Activated CD4-positive, alpha-beta T cell treated with anti-CD3 and anti-CD28 coated beads, Interleukin-2, amount 50 U/mL, for 48 hours (primary cell): ENCODE data around the gene CASP3.

ENCODE experiments used
- DNase-seq, 2 experiments: peaks; one replicate each; pipeline ENCODE4 v3.0.0-alpha.2; 2020

Gene CASP3

GRCh38 chr4:184649026-184649970, at the start of gene CASP3, which contains the start of gene PRIMPOL:
Gene CASP3 (minus strand): TSS chr4:184649447. CDS start chr4:184638453, 10,994 bp downstream.
Gene PRIMPOL (plus strand): TSS chr4:184649738. CDS start chr4:184657141, 7,403 bp downstream.
- DNase-seq: peak; percentile 98

- no peak for DNase-seq
Observed at GRCh38 chr4:184697956-184698355, 48.7 kb upstream of the CASP3 start.

- no peak for DNase-seq
Observed at GRCh38 chr4:184695178-184695896, 46.1 kb upstream of the CASP3 start.

- DNase-seq: no peak
Observed at GRCh38 chr4:184694412-184694956, 45.2 kb upstream of the CASP3 start.

- DNase-seq: no peak
Observed at GRCh38 chr4:184693056-184693455, 43.8 kb upstream of the CASP3 start.

- DNase-seq: no peak
Observed at GRCh38 chr4:184689681-184690080, 40.4 kb upstream of the CASP3 start.

- peak; percentile 22 to 32 for DNase-seq
Observed at GRCh38 chr4:184688447-184688846, 39.2 kb upstream of the CASP3 start.

GRCh38 chr4:184688005-184688404, 38.8 kb upstream of the CASP3 start:
- DNase-seq: no peak

- DNase-seq: no peak
Observed at GRCh38 chr4:184684491-184685189, 35.4 kb upstream of the CASP3 start.

GRCh38 chr4:184681916-184682315, 32.7 kb upstream of the CASP3 start:
- DNase-seq: no peak

GRCh38 chr4:184680698-184681097, 31.5 kb upstream of the CASP3 start:
- DNase-seq: no peak

GRCh38 chr4:184675821-184676492, 26.7 kb upstream of the CASP3 start:
- DNase-seq: no peak

GRCh38 chr4:184675018-184675417, 25.8 kb upstream of the CASP3 start:
- no peak for DNase-seq

GRCh38 chr4:184674011-184674410, 24.8 kb upstream of the CASP3 start:
- DNase-seq: no peak

- no peak for DNase-seq
Observed at GRCh38 chr4:184672741-184673140, 23.5 kb upstream of the CASP3 start.

GRCh38 chr4:184671101-184671500, 21.9 kb upstream of the CASP3 start:
- DNase-seq: no peak

- DNase-seq: no peak
Observed at GRCh38 chr4:184669251-184669650, 20.0 kb upstream of the CASP3 start.

- no peak for DNase-seq
Observed at GRCh38 chr4:184668511-184669114, 19.4 kb upstream of the CASP3 start.

- DNase-seq: no peak
Observed at GRCh38 chr4:184668096-184668495, 18.8 kb upstream of the CASP3 start.

- DNase-seq: no peak
Observed at GRCh38 chr4:184666670-184667069, 17.4 kb upstream of the CASP3 start.

GRCh38 chr4:184664445-184665210, 15.4 kb upstream of the CASP3 start:
- no peak for DNase-seq
